OCI-LY3 (cell line): ENCODE measurements around the gene CYP26B1.

Experiments used
- H2AFZ ChIP-seq: fragments of 200-600, 300-600 bp; shearing (Covaris generic); 2 replicates; pipeline ENCODE4 v1.6.0; 2014; ENCODE audit warnings: antibody characterized with exemption, low read depth, low read length
- H3K27ac ChIP-seq: fragments of 200-600, 300-600 bp; sonication (generic); 2 replicates; pipeline ENCODE4 v1.5.1; 2014; ENCODE audit warnings: mild to moderate bottlenecking, low read length, moderate library complexity, mixed read lengths
- H3K27me3 ChIP-seq: fragments of 200-600, 300-600 bp; sonication (generic); 2 replicates; pipeline ENCODE4 v1.6.1; 2014; ENCODE audit warnings: low read depth, low read length, mixed read lengths
- H3K36me3 ChIP-seq: fragments of 200-600, 300-600 bp; sonication (generic); replicated peaks from 2 replicates; pipeline ENCODE3; 2014; ENCODE audit warnings: low read depth, low read length, mixed read lengths
- H3K4me1 ChIP-seq: fragments of 300-600, 200-600 bp; sonication (generic); 2 replicates; pipeline ENCODE4 v1.6.1; 2014; ENCODE audit warnings: low read length, mixed read lengths
- H3K4me2 ChIP-seq: fragments of 200-600, 300-600 bp; sonication (generic); 2 replicates; pipeline ENCODE4 v1.6.1; 2014; ENCODE audit warnings: low read length, mixed read lengths
- H3K4me3 ChIP-seq: fragments of 300-600, 200-600 bp; sonication (generic); 2 replicates; pipeline ENCODE4 v1.5.1; 2014; ENCODE audit warnings: antibody characterized with exemption, mild to moderate bottlenecking, low read length, moderate library complexity
- H3K79me2 ChIP-seq: fragments of 300-600, 200-600 bp; shearing (Covaris generic); 2 replicates; pipeline ENCODE4 v1.6.1; 2014; ENCODE audit warnings: mild to moderate bottlenecking, low read length, mixed read lengths
- H3K9ac ChIP-seq: fragments of 300-600, 200-600 bp; shearing (Covaris generic); 2 replicates; pipeline ENCODE4 v1.6.0; 2014; ENCODE audit warnings: mild to moderate bottlenecking, low read length, moderate library complexity
- H3K9me3 ChIP-seq: fragments of 200-600, 300-600 bp; shearing (Covaris generic); 2 replicates; pipeline ENCODE4 v1.6.1; 2014; ENCODE audit warnings: low read length, mixed read lengths; ENCODE audit not compliant: insufficient read depth
- H4K20me1 ChIP-seq: fragments of 200-600, 300-600 bp; sonication (generic); 2 replicates; pipeline ENCODE4 v1.6.1; 2016; ENCODE audit warnings: low read length, mixed read lengths; ENCODE audit not compliant: insufficient read depth
- EZH2phosphoT487 ChIP-seq: fragments of 200-600 bp; shearing (Covaris generic); IDR thresholded peaks from 2 replicates; pipeline ENCODE4 v1.6.1; 2018; ENCODE audit warnings: antibody characterized with exemption, mixed run types, low read depth
- TF ChIP-seq, protein P1 (sequence below): fragments of 200-600, 300-600 bp; sonication (generic); IDR thresholded peaks from 2 replicates; pipeline ENCODE4 v1.5.1; 2014; ENCODE audit warnings: antibody characterized with exemption, low read length, low read depth

CYP26B1 gene

DNA sequence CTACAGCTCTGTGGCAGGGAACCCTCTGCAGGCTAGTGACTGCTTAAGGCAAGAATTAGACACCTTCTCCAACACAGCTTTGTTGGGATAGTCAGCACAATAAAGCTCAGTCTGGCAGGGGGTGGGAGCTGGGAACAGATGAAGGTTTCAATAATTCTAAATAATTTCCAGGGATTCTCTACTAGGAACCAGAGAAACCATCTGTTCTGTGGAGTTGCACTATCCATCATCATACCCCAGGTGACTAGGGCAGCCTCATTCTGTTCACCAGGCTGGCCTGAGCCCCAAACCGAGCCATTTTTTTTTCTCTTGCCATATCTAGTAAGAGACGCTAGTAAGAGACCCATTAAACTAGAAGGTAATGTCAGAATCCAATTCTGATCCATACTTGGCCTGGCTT is 35.8 kb upstream of the CYP26B1 start:
- Histone ChIP-seq H3K9me3 (no peaks in the 10 kb centered on the region), H3K79me2 (no peaks in the 10 kb centered on the region), H3K4me1 (no peaks in the 10 kb centered on the region), H3K27ac (no peak overlapping the region), H3K36me3 (no peaks in the 10 kb centered on the region), H3K9ac (no peak overlapping the region), H3K4me3 (no peak overlapping the region), H3K27me3 (no peaks in the 10 kb centered on the region), H4K20me1 (no peaks in the 10 kb centered on the region), H2AFZ (no peak overlapping the region), H3K4me2 (no peak overlapping the region)
- no peak for TF ChIP-seq EZH2phosphoT487
- TF ChIP-seq, protein P1, sequence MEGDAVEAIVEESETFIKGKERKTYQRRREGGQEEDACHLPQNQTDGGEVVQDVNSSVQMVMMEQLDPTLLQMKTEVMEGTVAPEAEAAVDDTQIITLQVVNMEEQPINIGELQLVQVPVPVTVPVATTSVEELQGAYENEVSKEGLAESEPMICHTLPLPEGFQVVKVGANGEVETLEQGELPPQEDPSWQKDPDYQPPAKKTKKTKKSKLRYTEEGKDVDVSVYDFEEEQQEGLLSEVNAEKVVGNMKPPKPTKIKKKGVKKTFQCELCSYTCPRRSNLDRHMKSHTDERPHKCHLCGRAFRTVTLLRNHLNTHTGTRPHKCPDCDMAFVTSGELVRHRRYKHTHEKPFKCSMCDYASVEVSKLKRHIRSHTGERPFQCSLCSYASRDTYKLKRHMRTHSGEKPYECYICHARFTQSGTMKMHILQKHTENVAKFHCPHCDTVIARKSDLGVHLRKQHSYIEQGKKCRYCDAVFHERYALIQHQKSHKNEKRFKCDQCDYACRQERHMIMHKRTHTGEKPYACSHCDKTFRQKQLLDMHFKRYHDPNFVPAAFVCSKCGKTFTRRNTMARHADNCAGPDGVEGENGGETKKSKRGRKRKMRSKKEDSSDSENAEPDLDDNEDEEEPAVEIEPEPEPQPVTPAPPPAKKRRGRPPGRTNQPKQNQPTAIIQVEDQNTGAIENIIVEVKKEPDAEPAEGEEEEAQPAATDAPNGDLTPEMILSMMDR = no peak

DNA sequence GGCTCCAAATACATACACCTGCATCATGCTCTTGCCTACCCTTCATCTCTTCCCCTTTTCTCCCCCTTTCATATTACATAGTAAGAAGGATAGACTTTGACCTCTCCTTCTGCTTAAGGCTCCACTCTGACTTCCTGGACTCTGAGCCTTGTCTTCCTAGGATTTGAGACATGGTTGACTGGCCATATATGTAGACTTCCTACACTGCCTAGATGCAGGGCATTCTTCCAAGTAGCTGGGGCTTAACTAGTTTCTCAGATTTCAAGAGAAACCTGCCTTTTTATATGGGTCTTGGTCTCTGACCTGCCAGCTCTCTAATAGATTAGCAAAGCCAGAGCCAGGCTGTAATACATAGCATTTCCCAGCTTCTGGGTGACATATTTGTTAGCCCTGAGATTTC is 35.4 kb upstream of the CYP26B1 start:
- no peak overlapping the region for H3K27ac ChIP-seq
- H3K36me3 ChIP-seq = no peaks in the 10 kb centered on the region
- H3K27me3 ChIP-seq = no peaks in the 10 kb centered on the region
- no peaks in the 10 kb centered on the region for H3K4me1 ChIP-seq
- no peak overlapping the region for H2AFZ ChIP-seq
- no peaks in the 10 kb centered on the region for H3K9me3 ChIP-seq
- H4K20me1 ChIP-seq = no peaks in the 10 kb centered on the region
- no peak overlapping the region for H3K9ac ChIP-seq
- H3K4me2 ChIP-seq = no peak overlapping the region
- H3K4me3 ChIP-seq = no peak overlapping the region
- no peaks in the 10 kb centered on the region for H3K79me2 ChIP-seq
- TF ChIP-seq EZH2phosphoT487 = no peak
- TF ChIP-seq, protein P1 = no peak

DNA sequence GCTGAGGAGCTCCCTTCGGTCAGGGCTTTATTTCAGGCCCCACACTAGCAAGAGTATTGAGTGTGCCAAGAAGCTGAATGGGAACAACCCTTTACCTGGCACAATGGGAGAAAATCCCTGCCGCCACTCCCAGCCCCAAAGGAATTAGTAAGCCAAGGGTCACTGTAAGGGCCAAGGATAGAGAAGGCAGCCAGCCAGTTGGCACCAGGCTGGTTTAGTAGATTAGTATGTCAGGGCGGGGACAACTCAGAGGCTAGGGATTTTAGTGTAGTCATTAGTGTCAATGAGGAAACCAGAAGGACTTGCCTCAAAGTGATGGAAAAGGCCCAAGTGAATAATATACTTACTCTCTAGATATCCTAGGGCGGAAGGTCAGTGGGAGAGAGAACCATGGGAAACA is 34.9 kb upstream of the CYP26B1 start:
- TF ChIP-seq, protein P1 = no peak
- no peak for TF ChIP-seq EZH2phosphoT487
- Histone ChIP-seq H3K79me2 (no peaks in the 10 kb centered on the region), H3K4me3 (no peak overlapping the region)

DNA sequence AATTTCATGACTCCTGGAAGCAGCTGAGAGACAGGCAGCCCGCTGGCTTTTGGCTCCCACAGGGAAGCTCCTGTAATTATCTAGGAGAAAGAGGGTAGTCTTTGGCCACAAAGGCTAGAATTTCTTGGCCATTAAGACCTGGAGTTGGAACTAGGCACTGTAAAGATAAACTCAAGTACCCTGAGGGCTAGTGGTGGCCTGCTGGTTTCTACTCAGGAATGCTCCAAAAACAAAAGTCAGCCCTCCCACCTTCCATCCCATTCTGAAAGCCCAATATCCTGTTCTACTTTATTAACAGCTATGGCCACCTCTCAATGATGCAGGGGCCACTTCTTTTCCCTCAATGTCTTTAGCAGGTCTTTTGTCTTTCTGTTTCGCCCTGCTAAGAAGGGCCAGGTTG is 34.0 kb upstream of the CYP26B1 start:
- Histone ChIP-seq H3K27ac (no peak overlapping the region), H3K4me3 (no peak overlapping the region), H3K9ac (no peak overlapping the region), H3K4me2 (no peak overlapping the region), H3K36me3 (no peaks in the 10 kb centered on the region), H3K79me2 (no peaks in the 10 kb centered on the region), H3K4me1 (no peaks in the 10 kb centered on the region), H2AFZ (no peak overlapping the region), H3K9me3 (no peaks in the 10 kb centered on the region), H3K27me3 (no peaks in the 10 kb centered on the region), H4K20me1 (no peaks in the 10 kb centered on the region)
- TF ChIP-seq, protein P1 = no peak
- TF ChIP-seq EZH2phosphoT487 = no peak

More for the DNA sequence above, 34.9 kb upstream of the CYP26B1 start:
- no peaks in the 10 kb centered on the region for H3K36me3 ChIP-seq
- no peak overlapping the region for H2AFZ ChIP-seq
- no peak overlapping the region for H3K9ac ChIP-seq
- no peaks in the 10 kb centered on the region for H3K27me3 ChIP-seq
- H3K4me2 ChIP-seq = no peak overlapping the region
- no peaks in the 10 kb centered on the region for H4K20me1 ChIP-seq
- no peaks in the 10 kb centered on the region for H3K9me3 ChIP-seq
- H3K4me1 ChIP-seq = no peaks in the 10 kb centered on the region
- H3K27ac ChIP-seq = no peak overlapping the region
